GM12878 (cell line): ENCODE measurements around the gene RRAS. TPM values are rescaled to one million over a fixed set of nuclear protein-coding genes. Genes with fewer than 3 reads are reported as not detected.

Experiments
- FOXK2 ChIP-seq: fragments of 450-650 bp; IDR thresholded peaks from 2 replicates; pipeline ENCODE4 v1.6.1; 2017; ENCODE audit warnings: mild to moderate bottlenecking, moderate library complexity
- IKZF2 ChIP-seq, 2 experiments: fragments of 450-650 bp; IDR thresholded peaks; 2 replicates each; pipeline ENCODE4 v1.6.1; 2017; ENCODE audit warnings: mild to moderate bottlenecking in 2 of 2, moderate library complexity in 2 of 2
- MTA3 ChIP-seq: IDR thresholded peaks from 2 replicates; pipeline ENCODE4 v1.6.1; 2012; ENCODE audit warnings: low read length, inconsistent platforms, borderline replicate concordance
- NBN ChIP-seq: fragments of 450-650 bp; IDR thresholded peaks from 2 replicates; pipeline ENCODE4 v1.6.1; 2016
- PAX5 ChIP-seq: IDR thresholded peaks from 2 replicates; pipeline ENCODE4 v1.6.1; 2011; ENCODE audit warnings: low read depth, low read length, borderline replicate concordance
- PKNOX1 ChIP-seq: fragments of 450-650 bp; IDR thresholded peaks from 2 replicates; pipeline ENCODE4 v1.6.1; 2016; ENCODE audit warnings: mild to moderate bottlenecking
- POLR2A ChIP-seq: IDR thresholded peaks from 2 replicates; pipeline ENCODE4 v1.6.1; 2011; ENCODE audit warnings: low read depth, mild to moderate bottlenecking, low read length
- RBBP5 ChIP-seq: fragments of 200-600 bp; sonication (generic); conservative IDR thresholded peaks from 2 replicates; pipeline ENCODE4 v1.6.1; 2016
- RUNX3 ChIP-seq: IDR thresholded peaks from 2 replicates; pipeline ENCODE4 v1.6.1; 2012; ENCODE audit warnings: low read length, inconsistent platforms
- SIN3A ChIP-seq: IDR thresholded peaks from 2 replicates; pipeline ENCODE4 v1.6.1; 2012; ENCODE audit warnings: low read depth, low read length, improper control_type of control experiment
- SPI1 ChIP-seq: IDR thresholded peaks from 2 replicates; pipeline ENCODE4 v1.6.1; 2011; ENCODE audit warnings: low read depth, mild to moderate bottlenecking, low read length, moderate library complexity, borderline replicate concordance; ENCODE audit not compliant: insufficient read depth
- TARDBP ChIP-seq: IDR thresholded peaks from 2 replicates; pipeline ENCODE4 v1.6.1; 2016; ENCODE audit warnings: borderline replicate concordance
- TCF12 ChIP-seq: IDR thresholded peaks from 2 replicates; pipeline ENCODE4 v1.6.1; 2011; ENCODE audit warnings: low read depth, mild to moderate bottlenecking, low read length
- WRNIP1 ChIP-seq: IDR thresholded peaks from 2 replicates; pipeline ENCODE4 v1.6.1; 2011; ENCODE audit warnings: low read depth, low read length, improper control_type of control experiment, borderline replicate concordance
- ZNF217 ChIP-seq: fragments of 450-650 bp; IDR thresholded peaks from 2 replicates; pipeline ENCODE4 v1.6.1; 2017; ENCODE audit warnings: antibody characterized with exemption, mild to moderate bottlenecking
- ZSCAN29 ChIP-seq: fragments of 450-650 bp; IDR thresholded peaks from 2 replicates; pipeline ENCODE4 v1.6.1; 2017; ENCODE audit warnings: mild to moderate bottlenecking, moderate library complexity
- ZZZ3 ChIP-seq: IDR thresholded peaks from 2 replicates; pipeline ENCODE4 v1.6.1; 2011; ENCODE audit warnings: low read depth; ENCODE audit not compliant: control insufficient read depth, insufficient read length
- polyA plus RNA-seq, 11 experiments: library from polyadenylated mRNA; depleted of rRNA in 4 of 11; unstranded in 6 of 11; stranded (reverse) in 5 of 11; fragments of >200 nt; fragmentation: Nextera tagmentation in 4 of 11; fragmentation: Illumina TruSeq in 1 of 11; extraction: Ambion mirVana in 4 of 11; extraction: Trizol in 1 of 11; gene quantifications; 1 replicate in 1 of 11; 2 replicates in 10 of 11; pipeline versions ENCODE4 v1.2.1 to v1.2.3, GENCODE V29; 2011 to 2016; ENCODE audit warnings: inconsistent platforms in 2 of 11, missing spikeins in 2 of 11, low read depth in 1 of 11
- total RNA-seq, 4 experiments: library from RNA; depleted of rRNA in 3 of 4; stranded (reverse); fragments of >200 nt in 3 of 4; fragmentation: Illumina TruSeq in 1 of 4; extraction: Trizol in 1 of 4; gene quantifications; 2 replicates each; pipeline versions ENCODE4 v1.2.1 to v1.2.3, GENCODE V29; 2013 to 2021
- TF ChIP-seq, protein P1 (sequence below): IDR thresholded peaks from 2 replicates; pipeline ENCODE4 v1.6.1; 2011; ENCODE audit warnings: borderline replicate concordance, low read depth, mild to moderate bottlenecking, moderate library complexity, low read length; ENCODE audit not compliant: insufficient read depth, poor library complexity, severe bottlenecking
- TF ChIP-seq, protein P2 (sequence below): fragments of 450-650 bp; formaldehyde crosslinking; IDR thresholded peaks from 2 replicates; pipeline ENCODE4 v1.5.0; 2022; ENCODE audit warnings: mild to moderate bottlenecking, missing genetic modification characterization
- TF ChIP-seq, protein P3 (sequence below): IDR thresholded peaks from 2 replicates; pipeline ENCODE4 v1.6.1; 2012; ENCODE audit warnings: improper control_type of control experiment, low read depth, low read length; ENCODE audit not compliant: insufficient replicate concordance

Gene RRAS
- total and polyA plus RNA-seq, 10 of the 15 experiments (the other 5 are each of a cell fraction or from before 2014, with no cell fraction given): 0.24 to 5.8 (median 1.8) TPM

GRCh38 chr19:49677231-49677900, 37.4 kb upstream of the RRAS start, which contains the start of gene PRMT1 (continued):
- TF ChIP-seq MTA3 (no peak), POLR2A (peak; percentile 96), TCF12 (no peak), TARDBP (peak; percentile 46; the same call in 1 of the 2 replicates), PAX5 (no peak), SPI1 (no peak), WRNIP1 (0 out of 2 replicates have a peak, but pooled peaks have one; percentile 78), FOXK2 (peak; percentile 26; the same call in 1 of the 2 replicates), IKZF2 (IDR thresholded peaks at IDR 0.05) (peak in 1 of 2 experiments; percentile 57; a peak in 2 of 4 replicates), PKNOX1 (no peak), RUNX3 (peak; percentile 51; the same call in 1 of the 2 replicates), ZNF217 (no peak), SIN3A (peak; percentile 83), ZSCAN29 (no peak), NBN (no peak; the same call in 1 of the 2 replicates), RBBP5 (no peak), ZZZ3 (no peak)
- TF ChIP-seq, protein P1, sequence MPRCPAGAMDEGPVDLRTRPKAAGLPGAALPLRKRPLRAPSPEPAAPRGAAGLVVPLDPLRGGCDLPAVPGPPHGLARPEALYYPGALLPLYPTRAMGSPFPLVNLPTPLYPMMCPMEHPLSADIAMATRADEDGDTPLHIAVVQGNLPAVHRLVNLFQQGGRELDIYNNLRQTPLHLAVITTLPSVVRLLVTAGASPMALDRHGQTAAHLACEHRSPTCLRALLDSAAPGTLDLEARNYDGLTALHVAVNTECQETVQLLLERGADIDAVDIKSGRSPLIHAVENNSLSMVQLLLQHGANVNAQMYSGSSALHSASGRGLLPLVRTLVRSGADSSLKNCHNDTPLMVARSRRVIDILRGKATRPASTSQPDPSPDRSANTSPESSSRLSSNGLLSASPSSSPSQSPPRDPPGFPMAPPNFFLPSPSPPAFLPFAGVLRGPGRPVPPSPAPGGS: no peak
- TF ChIP-seq, protein P2, sequence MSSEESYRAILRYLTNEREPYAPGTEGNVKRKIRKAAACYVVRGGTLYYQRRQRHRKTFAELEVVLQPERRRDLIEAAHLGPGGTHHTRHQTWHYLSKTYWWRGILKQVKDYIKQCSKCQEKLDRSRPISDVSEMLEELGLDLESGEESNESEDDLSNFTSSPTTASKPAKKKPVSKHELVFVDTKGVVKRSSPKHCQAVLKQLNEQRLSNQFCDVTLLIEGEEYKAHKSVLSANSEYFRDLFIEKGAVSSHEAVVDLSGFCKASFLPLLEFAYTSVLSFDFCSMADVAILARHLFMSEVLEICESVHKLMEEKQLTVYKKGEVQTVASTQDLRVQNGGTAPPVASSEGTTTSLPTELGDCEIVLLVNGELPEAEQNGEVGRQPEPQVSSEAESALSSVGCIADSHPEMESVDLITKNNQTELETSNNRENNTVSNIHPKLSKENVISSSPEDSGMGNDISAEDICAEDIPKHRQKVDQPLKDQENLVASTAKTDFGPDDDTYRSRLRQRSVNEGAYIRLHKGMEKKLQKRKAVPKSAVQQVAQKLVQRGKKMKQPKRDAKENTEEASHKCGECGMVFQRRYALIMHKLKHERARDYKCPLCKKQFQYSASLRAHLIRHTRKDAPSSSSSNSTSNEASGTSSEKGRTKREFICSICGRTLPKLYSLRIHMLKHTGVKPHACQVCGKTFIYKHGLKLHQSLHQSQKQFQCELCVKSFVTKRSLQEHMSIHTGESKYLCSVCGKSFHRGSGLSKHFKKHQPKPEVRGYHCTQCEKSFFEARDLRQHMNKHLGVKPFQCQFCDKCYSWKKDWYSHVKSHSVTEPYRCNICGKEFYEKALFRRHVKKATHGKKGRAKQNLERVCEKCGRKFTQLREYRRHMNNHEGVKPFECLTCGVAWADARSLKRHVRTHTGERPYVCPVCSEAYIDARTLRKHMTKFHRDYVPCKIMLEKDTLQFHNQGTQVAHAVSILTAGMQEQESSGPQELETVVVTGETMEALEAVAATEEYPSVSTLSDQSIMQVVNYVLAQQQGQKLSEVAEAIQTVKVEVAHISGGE (CRISPR knock-in tag): no peak
- TF ChIP-seq, protein P3, sequence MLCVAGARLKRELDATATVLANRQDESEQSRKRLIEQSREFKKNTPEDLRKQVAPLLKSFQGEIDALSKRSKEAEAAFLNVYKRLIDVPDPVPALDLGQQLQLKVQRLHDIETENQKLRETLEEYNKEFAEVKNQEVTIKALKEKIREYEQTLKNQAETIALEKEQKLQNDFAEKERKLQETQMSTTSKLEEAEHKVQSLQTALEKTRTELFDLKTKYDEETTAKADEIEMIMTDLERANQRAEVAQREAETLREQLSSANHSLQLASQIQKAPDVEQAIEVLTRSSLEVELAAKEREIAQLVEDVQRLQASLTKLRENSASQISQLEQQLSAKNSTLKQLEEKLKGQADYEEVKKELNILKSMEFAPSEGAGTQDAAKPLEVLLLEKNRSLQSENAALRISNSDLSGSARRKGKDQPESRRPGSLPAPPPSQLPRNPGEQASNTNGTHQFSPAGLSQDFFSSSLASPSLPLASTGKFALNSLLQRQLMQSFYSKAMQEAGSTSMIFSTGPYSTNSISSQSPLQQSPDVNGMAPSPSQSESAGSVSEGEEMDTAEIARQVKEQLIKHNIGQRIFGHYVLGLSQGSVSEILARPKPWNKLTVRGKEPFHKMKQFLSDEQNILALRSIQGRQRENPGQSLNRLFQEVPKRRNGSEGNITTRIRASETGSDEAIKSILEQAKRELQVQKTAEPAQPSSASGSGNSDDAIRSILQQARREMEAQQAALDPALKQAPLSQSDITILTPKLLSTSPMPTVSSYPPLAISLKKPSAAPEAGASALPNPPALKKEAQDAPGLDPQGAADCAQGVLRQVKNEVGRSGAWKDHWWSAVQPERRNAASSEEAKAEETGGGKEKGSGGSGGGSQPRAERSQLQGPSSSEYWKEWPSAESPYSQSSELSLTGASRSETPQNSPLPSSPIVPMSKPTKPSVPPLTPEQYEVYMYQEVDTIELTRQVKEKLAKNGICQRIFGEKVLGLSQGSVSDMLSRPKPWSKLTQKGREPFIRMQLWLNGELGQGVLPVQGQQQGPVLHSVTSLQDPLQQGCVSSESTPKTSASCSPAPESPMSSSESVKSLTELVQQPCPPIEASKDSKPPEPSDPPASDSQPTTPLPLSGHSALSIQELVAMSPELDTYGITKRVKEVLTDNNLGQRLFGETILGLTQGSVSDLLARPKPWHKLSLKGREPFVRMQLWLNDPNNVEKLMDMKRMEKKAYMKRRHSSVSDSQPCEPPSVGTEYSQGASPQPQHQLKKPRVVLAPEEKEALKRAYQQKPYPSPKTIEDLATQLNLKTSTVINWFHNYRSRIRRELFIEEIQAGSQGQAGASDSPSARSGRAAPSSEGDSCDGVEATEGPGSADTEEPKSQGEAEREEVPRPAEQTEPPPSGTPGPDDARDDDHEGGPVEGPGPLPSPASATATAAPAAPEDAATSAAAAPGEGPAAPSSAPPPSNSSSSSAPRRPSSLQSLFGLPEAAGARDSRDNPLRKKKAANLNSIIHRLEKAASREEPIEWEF: no peak
